ENCODE data around the gene AMIGO1. TPM values are rescaled to one million over a fixed set of nuclear protein-coding genes. Genes with fewer than 3 reads are reported as not detected.
A peak's percentile ranks its signal among the peaks of the same experiment; 100 is the strongest.

Gene AMIGO1
- total RNA-seq, 1 experiment from 2014 or later = 2.7 TPM

DNA sequence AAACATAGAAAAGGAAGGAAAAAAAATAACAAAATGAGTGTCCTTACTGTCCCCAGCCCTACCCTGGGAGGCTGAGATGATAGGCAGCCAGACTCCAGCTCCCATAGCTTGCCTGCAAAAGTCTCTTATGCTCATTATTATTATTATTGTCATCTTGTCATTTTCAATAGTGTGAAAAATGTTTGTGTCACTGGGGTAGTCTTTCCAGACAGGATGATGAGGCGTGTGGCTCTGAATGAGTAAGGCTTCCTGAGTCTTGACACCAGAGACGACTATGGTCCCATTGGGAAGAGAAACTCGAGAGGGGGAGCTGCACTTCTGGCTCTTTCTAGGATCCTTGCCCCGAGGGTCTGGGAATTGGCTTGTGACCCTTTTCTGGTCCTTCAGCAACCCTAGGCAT is 16.7 kb downstream of the AMIGO1 start:
- DNase-seq (no peak), ATAC-seq (no peak)
- ChIA-PET CTCF (interaction anchor here (0.7 to 1.6 kb wide), 2 partner anchors 26 to 40 kb away, joined by 5 to 10 read pairs; no protein-coding TSS in a partner anchor), POLR2A (ENCODE audit: unreplicated experiment) (interaction anchor here (0.6 kb wide), 1 partner anchor 55 kb away, joined by 3 read pairs; no protein-coding TSS in a partner anchor)
- Histone ChIP-seq H4K20me1 (ENCODE audit: low read length) (no peaks in the 10 kb centered on the region), H3F3A (ENCODE audit: low read length, unreplicated experiment) (no peaks in the 10 kb centered on the region), H3K9me2 (replicated peaks; ENCODE audit: low read length) (no peaks in the 10 kb centered on the region), H3K9me3 (ENCODE audit: low read length) (no peaks in the 10 kb centered on the region), H3K9ac (ENCODE audit: low read length) (no peak overlapping the region), H3K27ac (ENCODE audit: low read length) (no peak overlapping the region), H2AFZ (ENCODE audit: low read length) (no peak overlapping the region), H3K79me2 (ENCODE audit: low read length) (peaks cover 15% of the 10 kb centered on the region), H3K27me3 (ENCODE audit: low read length) (no peaks in the 10 kb centered on the region), H3K36me3 (ENCODE audit: low read depth, low read length) (no peaks in the 10 kb centered on the region; the same call in 1 of the 2 replicates), H3K4me1 (ENCODE audit: insufficient read depth, low read length) (peaks cover 10% of the 10 kb centered on the region; the same call in 1 of the 2 replicates), H3K4me3 (ENCODE audit: low read length) (no peak overlapping the region), H3K4me2 (ENCODE audit: low read length) (no peak overlapping the region)
- TF ChIP-seq EZH2phosphoT487 (IDR thresholded peaks at IDR 0.05; ENCODE audit: borderline replicate concordance, low read length) (no peak), EZH2 (IDR thresholded peaks at IDR 0.05; ENCODE audit: low read length, unreplicated experiment) (no peak)
- TF ChIP-seq, protein P1, sequence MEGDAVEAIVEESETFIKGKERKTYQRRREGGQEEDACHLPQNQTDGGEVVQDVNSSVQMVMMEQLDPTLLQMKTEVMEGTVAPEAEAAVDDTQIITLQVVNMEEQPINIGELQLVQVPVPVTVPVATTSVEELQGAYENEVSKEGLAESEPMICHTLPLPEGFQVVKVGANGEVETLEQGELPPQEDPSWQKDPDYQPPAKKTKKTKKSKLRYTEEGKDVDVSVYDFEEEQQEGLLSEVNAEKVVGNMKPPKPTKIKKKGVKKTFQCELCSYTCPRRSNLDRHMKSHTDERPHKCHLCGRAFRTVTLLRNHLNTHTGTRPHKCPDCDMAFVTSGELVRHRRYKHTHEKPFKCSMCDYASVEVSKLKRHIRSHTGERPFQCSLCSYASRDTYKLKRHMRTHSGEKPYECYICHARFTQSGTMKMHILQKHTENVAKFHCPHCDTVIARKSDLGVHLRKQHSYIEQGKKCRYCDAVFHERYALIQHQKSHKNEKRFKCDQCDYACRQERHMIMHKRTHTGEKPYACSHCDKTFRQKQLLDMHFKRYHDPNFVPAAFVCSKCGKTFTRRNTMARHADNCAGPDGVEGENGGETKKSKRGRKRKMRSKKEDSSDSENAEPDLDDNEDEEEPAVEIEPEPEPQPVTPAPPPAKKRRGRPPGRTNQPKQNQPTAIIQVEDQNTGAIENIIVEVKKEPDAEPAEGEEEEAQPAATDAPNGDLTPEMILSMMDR (conservative IDR thresholded peaks at IDR 0.05; ENCODE audit: low read depth, low read length) = no peak
- intact Hi-C loops (cut with micrococcal nuclease) = no loop called here
- no TSS peak for BruUV-seq (replicated peaks)

DNA sequence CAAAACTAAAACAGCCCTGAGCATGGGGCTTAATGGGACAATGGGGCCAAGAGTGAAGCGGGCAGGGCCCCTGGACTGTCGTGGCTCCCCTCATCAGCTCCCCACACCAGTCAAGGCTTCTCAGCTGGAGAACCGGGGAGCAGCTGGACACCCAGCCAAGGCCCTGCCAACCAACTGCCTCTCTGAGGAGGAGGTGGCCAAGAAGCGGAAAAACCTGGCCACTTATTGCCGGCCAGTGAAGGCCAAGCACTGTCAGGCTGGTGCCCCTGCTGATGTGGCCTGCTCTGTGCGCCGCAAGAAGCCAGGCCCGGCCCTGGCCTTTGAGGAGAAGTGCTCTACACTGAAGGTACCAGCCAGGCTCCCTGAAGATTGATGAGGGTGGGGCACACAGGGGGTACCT is 18.2 kb downstream of the AMIGO1 start:
- DNase-seq (no peak), ATAC-seq (no peak)
- ChIA-PET POLR2A (ENCODE audit: unreplicated experiment) (no interaction called here), CTCF (interaction anchor here (1.1 to 1.5 kb wide), 3 partner anchors 38 to 44 kb away, joined by 3 to 34 read pairs (median 3); no protein-coding TSS in a partner anchor)
- BruUV-seq (replicated peaks) = no TSS peak
- Histone ChIP-seq H4K20me1 (ENCODE audit: low read length) (no peaks in the 10 kb centered on the region), H3K36me3 (ENCODE audit: low read depth, low read length) (no peaks in the 10 kb centered on the region), H3K27ac (ENCODE audit: low read length) (no peak overlapping the region), H3K27me3 (ENCODE audit: low read length) (no peaks in the 10 kb centered on the region), H3F3A (ENCODE audit: low read length, unreplicated experiment) (no peaks in the 10 kb centered on the region), H3K79me2 (ENCODE audit: low read length) (peaks cover 15% of the 10 kb centered on the region), H3K4me3 (ENCODE audit: low read length) (no peak overlapping the region), H3K9ac (ENCODE audit: low read length) (no peak overlapping the region), H3K9me3 (ENCODE audit: low read length) (no peaks in the 10 kb centered on the region), H3K4me2 (ENCODE audit: low read length) (no peak overlapping the region), H3K4me1 (ENCODE audit: insufficient read depth, low read length) (peaks cover 10% of the 10 kb centered on the region; the same call in 1 of the 2 replicates), H2AFZ (ENCODE audit: low read length) (no peak overlapping the region), H3K9me2 (replicated peaks; ENCODE audit: low read length) (no peaks in the 10 kb centered on the region)
- intact Hi-C loops (cut with micrococcal nuclease) = no loop called here
- no peak for TF ChIP-seq EZH2 (IDR thresholded peaks at IDR 0.05; ENCODE audit: low read length, unreplicated experiment)
- TF ChIP-seq, protein P1 (conservative IDR thresholded peaks at IDR 0.05; ENCODE audit: low read depth, low read length) = no peak
- no peak for TF ChIP-seq EZH2phosphoT487 (IDR thresholded peaks at IDR 0.05; ENCODE audit: borderline replicate concordance, low read length)

DNA sequence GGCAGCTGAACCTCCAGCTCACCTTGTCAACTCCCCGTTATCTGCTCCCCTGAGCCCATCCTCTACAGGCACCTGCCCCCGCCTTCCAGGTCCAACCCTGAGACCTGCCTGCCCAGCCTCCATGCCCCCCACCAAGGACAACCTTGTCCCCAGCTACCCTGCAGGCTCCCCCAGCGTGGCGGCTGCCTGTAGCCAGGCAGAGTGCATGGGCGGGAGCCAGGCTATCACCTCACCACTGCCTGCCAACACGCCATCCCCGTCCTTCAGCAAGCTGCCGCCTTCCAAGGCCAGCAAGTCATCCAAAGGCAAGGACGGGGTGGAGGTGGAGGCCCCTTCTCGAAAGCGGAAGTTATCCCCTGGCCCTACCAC is 18.6 kb downstream of the AMIGO1 start:
- no peak overlapping the region for H3K4me3 ChIP-seq (ENCODE audit: low read length)
- no peak for TF ChIP-seq EZH2phosphoT487 (IDR thresholded peaks at IDR 0.05; ENCODE audit: borderline replicate concordance, low read length)
- no peak for TF ChIP-seq EZH2 (IDR thresholded peaks at IDR 0.05; ENCODE audit: low read length, unreplicated experiment)
- TF ChIP-seq, protein P1 (conservative IDR thresholded peaks at IDR 0.05; ENCODE audit: low read depth, low read length) = 0 out of 2 replicates have a peak, but pooled peaks have one; percentile 10
- no peak overlapping the region for H3K4me2 ChIP-seq (ENCODE audit: low read length)
- POLR2A ChIA-PET (ENCODE audit: unreplicated experiment) = no interaction called here
- no peaks in the 10 kb centered on the region for H3F3A ChIP-seq (ENCODE audit: low read length, unreplicated experiment)
- no peaks in the 10 kb centered on the region for H3K9me3 ChIP-seq (ENCODE audit: low read length)
- CTCF ChIA-PET = interaction anchor here (0.6 to 1.5 kb wide), 4 partner anchors 38 to 72 kb away, joined by 3 to 34 read pairs (median 3); no protein-coding TSS in a partner anchor
- H3K9me2 ChIP-seq (replicated peaks; ENCODE audit: low read length) = no peaks in the 10 kb centered on the region
- H3K27ac ChIP-seq (ENCODE audit: low read length) = no peak overlapping the region
- H3K27me3 ChIP-seq (ENCODE audit: low read length) = no peaks in the 10 kb centered on the region
- H3K79me2 ChIP-seq (ENCODE audit: low read length) = peaks cover 15% of the 10 kb centered on the region
- intact Hi-C loops (cut with micrococcal nuclease) = loop anchor here (1.0 kb wide), 1 partner anchor 41 kb away; no protein-coding TSS in a partner anchor
- BruUV-seq (replicated peaks) = no TSS peak
- H3K36me3 ChIP-seq (ENCODE audit: low read depth, low read length) = no peaks in the 10 kb centered on the region
- no peaks in the 10 kb centered on the region for H4K20me1 ChIP-seq (ENCODE audit: low read length)
- ATAC-seq = no peak
- no peak overlapping the region for H2AFZ ChIP-seq (ENCODE audit: low read length)
- peaks cover 10% of the 10 kb centered on the region; the same call in 1 of the 2 replicates for H3K4me1 ChIP-seq (ENCODE audit: insufficient read depth, low read length)
- no peak overlapping the region for H3K9ac ChIP-seq (ENCODE audit: low read length)
- DNase-seq = no peak
